Lung (tissue), 12 donors: ENCODE data around the gene TSEN34. TPM values are rescaled to one million over a fixed set of nuclear protein-coding genes. Genes with fewer than 3 reads are reported as not detected.

ENCODE experiments used
- ATAC-seq: fragments of 200-7000 bp; cut with Tn5 transposase; one replicate; pipeline ENCODE4 v1.9.1; 2020; ENCODE audit warnings: moderate number of reproducible peaks; ENCODE audit not compliant: insufficient read depth, low FRiP score
- DNase-seq, 3 donors: peaks; one replicate each; pipeline ENCODE4 v3.0.0-alpha.2; 2013 to 2017
- H3K27ac ChIP-seq, 2 donors: one replicate each; pipeline ENCODE4 v1.5.1; 2013; ENCODE audit warnings: mild to moderate bottlenecking in 2 of 2, moderate library complexity in 2 of 2, control low read depth in 1 of 2, inconsistent platforms in 1 of 2, low read depth in 1 of 2, low read length in 1 of 2
- H3K27me3 ChIP-seq, 3 donors: one replicate each; pipeline ENCODE4 v1.5.1; 2013; ENCODE audit warnings: low read length in 2 of 3; ENCODE audit not compliant: control insufficient read depth in 3 of 3, insufficient read depth in 3 of 3
- H3K36me3 ChIP-seq, 4 donors: one replicate each; pipeline ENCODE4 v1.5.1; 2013; ENCODE audit warnings: low read length in 4 of 4, mild to moderate bottlenecking in 1 of 4, moderate library complexity in 1 of 4; ENCODE audit not compliant: control insufficient read depth in 4 of 4, insufficient read depth in 4 of 4
- H3K4me1 ChIP-seq, 5 donors: one replicate each; pipeline ENCODE4 v1.5.1; 2013; ENCODE audit warnings: low read length in 5 of 5, mild to moderate bottlenecking in 2 of 5, moderate library complexity in 1 of 5; ENCODE audit not compliant: control insufficient read depth in 5 of 5, insufficient read depth in 5 of 5
- H3K4me3 ChIP-seq: one replicate; pipeline ENCODE4 v1.5.1; 2013; ENCODE audit warnings: mild to moderate bottlenecking, control low read depth, moderate library complexity
- H3K9ac ChIP-seq, 2 donors: one replicate each; pipeline ENCODE4 v1.5.1; 2013; ENCODE audit warnings: low read length in 2 of 2, control low read depth in 1 of 2; ENCODE audit not compliant: insufficient read depth in 1 of 2
- H3K9me3 ChIP-seq, 4 donors: one replicate each; pipeline ENCODE4 v1.5.1; 2013; ENCODE audit warnings: low read length in 3 of 4, mild to moderate bottlenecking in 1 of 4, moderate library complexity in 1 of 4; ENCODE audit not compliant: control insufficient read depth in 4 of 4, insufficient read depth in 3 of 4
- CTCF ChIP-seq: IDR thresholded peaks from 2 replicates; pipeline ENCODE4 v1.5.1; 2012; ENCODE audit warnings: mild to moderate bottlenecking; ENCODE audit errors: control extremely low read depth, extremely low read depth
- WGBS, 2 donors: extraction: QIAGEN DNeasy Blood & Tissue Kit; methylation state at CpG; one replicate each; pipeline ENCODE4 v1.1.7; 2013; 5-methylcytosine and 5-hydroxymethylcytosine counted together
- polyA plus RNA-seq, 2 donors: library from polyadenylated mRNA; stranded (reverse); fragments of 200-250 nt; gene quantifications; one replicate each; pipeline ENCODE4 v1.2.1, GENCODE V29; 2013
- total RNA-seq, 2 donors: library from RNA; depleted of rRNA in 1 of 2; stranded (reverse); fragments of >200 nt in 1 of 2; gene quantifications; one replicate each; pipeline ENCODE4 v1.2.1, GENCODE V29; 2014 to 2021
- donor health status: control.
- donor health status: control.
- donor health status: Bipolar disorder and iron deficiency.
- donor health status: healthy.
- donor health status: DM: yes; HTN: yes; CAD: no.

Gene TSEN34
- total and polyA plus RNA-seq, 4 donors, result 38.0 to 102 (median 55.2) TPM

GRCh38 chr19:54197121-54197520 is 6.0 kb downstream of the TSEN34 start:
- Histone ChIP-seq H3K27me3 (no peaks in the 10 kb centered on the region), H3K9me3 (no peaks in the 10 kb centered on the region), H3K4me3 (no peak overlapping the region), H3K27ac (no peak overlapping the region), H3K9ac (no peak overlapping the region), H3K36me3 (peaks cover 0 to 21% (median 15%) of the 10 kb centered on the region in 4 donors), H3K4me1 (peaks cover under 1 to 12% (median 9%) of the 10 kb centered on the region in 5 donors)
- no peak for TF ChIP-seq CTCF
- 75 to 77% methylated on average over 3 of the region's 3 CpGs for WGBS, 2 donors
- DNase-seq (no peak), ATAC-seq (no peak)

- H3K4me1 ChIP-seq, result peaks cover 0 to 23% (median 18%) of the 10 kb centered on the region in 5 donors
- H3K9ac ChIP-seq, result no peak overlapping the region
- no peaks in the 10 kb centered on the region for H3K9me3 ChIP-seq
- H3K4me3 ChIP-seq, result no peak overlapping the region
- no peak for DNase-seq
- no peak for ATAC-seq
- H3K36me3 ChIP-seq, result peaks cover 11 to 30% (median 21%) of the 10 kb centered on the region in 4 donors
- whole genome bisulfite sequencing, 2 donors, result 89 to 90% methylated on average over 16 of the region's 16 CpGs
- no peak for TF ChIP-seq CTCF
- H3K27ac ChIP-seq, result no peak overlapping the region
- H3K27me3 ChIP-seq, result no peaks in the 10 kb centered on the region
Measured at GRCh38 chr19:54199401-54199800, 8.3 kb downstream of the TSEN34 start.

GRCh38 chr19:54201172-54201701 is 10.1 kb downstream of the TSEN34 start:
- no peak for ATAC-seq
- DNase-seq, result no peak

More at GRCh38 chr19:54201172-54201701, 10.1 kb downstream of the TSEN34 start:
- H3K9me3 ChIP-seq, result no peaks in the 10 kb centered on the region
- peak overlapping the region; percentile 97 for H3K27ac ChIP-seq
- no peak for TF ChIP-seq CTCF
- 3 to 4% methylated on average over 28 of the region's 28 CpGs for WGBS, 2 donors
- H3K4me3 ChIP-seq, result peak overlapping the region; percentile 77
- no peaks in the 10 kb centered on the region for H3K27me3 ChIP-seq
- peaks cover 21 to 45% (median 29%) of the 10 kb centered on the region in 4 donors for H3K36me3 ChIP-seq
- peaks cover 2 to 23% (median 18%) of the 10 kb centered on the region in 5 donors for H3K4me1 ChIP-seq
- peak overlapping the region; percentile 85 to 97 for H3K9ac ChIP-seq
